GM19193 (cell line): ENCODE data around the gene DSCAML1.

Experiments used
- POLR2A ChIP-seq: IDR thresholded peaks from 4 replicates; pipeline ENCODE4 v1.6.1; 2011; ENCODE audit not compliant: insufficient read depth, insufficient read length; ENCODE audit errors: extremely low read depth

The DSCAML1 gene

GRCh38 chr11:117595440-117595839, 201.6 kb downstream of the DSCAML1 start:
- no peak for TF ChIP-seq POLR2A

DNA sequence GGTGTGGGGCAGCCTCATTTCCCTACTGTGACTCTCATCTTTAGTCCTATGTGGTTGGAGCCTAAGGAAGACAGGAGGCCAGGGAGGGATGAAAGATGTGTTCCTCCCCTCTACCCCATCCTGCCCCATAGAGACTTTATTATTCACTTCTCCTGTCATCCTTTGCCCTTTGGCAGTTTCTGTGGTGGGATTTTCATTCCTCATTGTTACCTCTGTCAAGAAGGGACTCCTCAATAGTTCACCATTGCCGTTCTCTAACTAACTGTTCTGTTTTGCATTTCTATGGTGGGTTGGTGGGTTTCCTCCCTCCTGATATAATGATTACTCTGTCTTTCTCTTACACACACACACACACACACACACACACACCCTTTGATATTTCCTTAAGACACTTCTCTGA, 202.3 kb downstream of the DSCAML1 start:
- TF ChIP-seq POLR2A, result no peak

GRCh38 chr11:117593065-117593464, 204.0 kb downstream of the DSCAML1 start:
- TF ChIP-seq POLR2A, result no peak

DNA sequence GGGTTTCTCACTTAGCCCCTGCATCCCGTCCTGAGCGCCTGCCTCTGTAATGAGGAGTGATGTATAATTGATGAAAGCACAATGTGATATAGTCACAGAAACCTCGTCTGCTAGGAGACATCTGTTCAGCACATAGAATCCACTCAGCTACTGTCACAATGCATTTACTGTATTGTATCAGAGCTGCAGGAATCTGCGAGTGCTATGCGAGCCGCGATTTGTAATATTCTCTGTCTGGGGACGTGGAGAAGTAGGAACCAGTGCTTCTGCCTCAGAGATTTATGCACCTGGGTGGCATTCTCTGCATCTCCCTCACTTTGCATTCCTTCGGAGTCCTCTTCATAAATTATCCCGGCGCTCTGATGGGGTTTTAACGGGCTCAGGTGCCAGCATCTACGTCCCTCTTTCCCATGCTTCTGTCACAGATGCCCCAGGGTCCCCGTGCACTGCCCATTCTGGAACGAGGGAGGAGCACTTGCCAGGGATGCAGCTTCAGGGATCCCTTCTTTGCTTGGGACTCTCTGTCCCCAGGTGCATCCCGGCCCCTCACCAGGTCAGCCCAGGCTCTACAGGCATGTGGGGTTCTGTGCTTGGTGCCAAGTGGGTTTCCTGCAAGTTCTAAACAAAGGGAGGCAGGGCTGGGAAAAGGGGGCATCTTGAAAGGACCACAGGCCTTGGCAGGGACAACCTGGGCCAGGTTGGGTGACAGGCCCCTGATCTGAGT, 205.5 kb downstream of the DSCAML1 start:
- TF ChIP-seq POLR2A, result no peak

GRCh38 chr11:117589063-117589462, 208.0 kb downstream of the DSCAML1 start:
- TF ChIP-seq POLR2A, result no peak

GRCh38 chr11:117588166-117588810, 208.7 kb downstream of the DSCAML1 start:
- no peak for TF ChIP-seq POLR2A

DNA sequence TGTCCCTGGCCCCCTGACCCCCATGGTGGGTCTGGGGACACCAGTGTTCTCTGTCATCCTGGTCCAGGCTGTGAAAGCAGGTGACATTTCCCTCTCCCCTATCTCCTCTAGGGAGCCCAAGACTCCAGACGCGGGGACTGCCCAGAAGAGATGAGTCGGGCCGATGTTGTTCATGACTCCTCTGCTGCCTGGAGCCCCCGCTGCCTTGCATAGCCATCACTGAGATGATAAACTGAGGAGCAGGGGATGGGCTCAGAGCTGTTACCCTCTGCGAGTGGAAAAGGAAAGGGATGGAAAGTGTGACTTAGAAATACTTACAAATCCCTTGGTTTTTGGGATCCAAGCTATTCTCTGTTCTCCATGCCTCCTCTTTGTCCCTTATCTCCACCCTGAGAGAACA, 209.6 kb downstream of the DSCAML1 start:
- no peak for TF ChIP-seq POLR2A

GRCh38 chr11:117586392-117586791, 210.6 kb downstream of the DSCAML1 start:
- TF ChIP-seq POLR2A, result no peak

DNA sequence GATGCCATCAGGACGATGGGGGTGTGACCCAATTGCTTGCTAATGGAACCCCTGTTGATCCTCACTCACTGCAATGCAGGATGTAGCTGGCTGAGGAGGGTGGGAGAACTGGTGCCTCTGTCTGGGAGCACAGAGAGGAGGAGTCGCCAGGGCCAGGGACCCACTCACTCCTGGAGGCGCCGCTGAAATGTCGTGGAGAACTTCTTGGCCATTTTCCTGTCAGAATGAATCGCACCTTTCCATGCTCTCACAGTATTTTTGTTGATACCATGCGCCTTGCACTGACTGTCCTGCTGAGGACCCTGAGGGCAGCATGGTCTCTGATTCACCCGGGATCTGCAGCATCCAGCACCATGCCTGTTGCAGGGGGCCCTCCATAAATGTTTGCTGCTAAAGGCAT, 211.4 kb downstream of the DSCAML1 start:
- TF ChIP-seq POLR2A, result no peak

- no peak for TF ChIP-seq POLR2A
Observed at GRCh38 chr11:117584056-117584830, 212.8 kb downstream of the DSCAML1 start.

DNA sequence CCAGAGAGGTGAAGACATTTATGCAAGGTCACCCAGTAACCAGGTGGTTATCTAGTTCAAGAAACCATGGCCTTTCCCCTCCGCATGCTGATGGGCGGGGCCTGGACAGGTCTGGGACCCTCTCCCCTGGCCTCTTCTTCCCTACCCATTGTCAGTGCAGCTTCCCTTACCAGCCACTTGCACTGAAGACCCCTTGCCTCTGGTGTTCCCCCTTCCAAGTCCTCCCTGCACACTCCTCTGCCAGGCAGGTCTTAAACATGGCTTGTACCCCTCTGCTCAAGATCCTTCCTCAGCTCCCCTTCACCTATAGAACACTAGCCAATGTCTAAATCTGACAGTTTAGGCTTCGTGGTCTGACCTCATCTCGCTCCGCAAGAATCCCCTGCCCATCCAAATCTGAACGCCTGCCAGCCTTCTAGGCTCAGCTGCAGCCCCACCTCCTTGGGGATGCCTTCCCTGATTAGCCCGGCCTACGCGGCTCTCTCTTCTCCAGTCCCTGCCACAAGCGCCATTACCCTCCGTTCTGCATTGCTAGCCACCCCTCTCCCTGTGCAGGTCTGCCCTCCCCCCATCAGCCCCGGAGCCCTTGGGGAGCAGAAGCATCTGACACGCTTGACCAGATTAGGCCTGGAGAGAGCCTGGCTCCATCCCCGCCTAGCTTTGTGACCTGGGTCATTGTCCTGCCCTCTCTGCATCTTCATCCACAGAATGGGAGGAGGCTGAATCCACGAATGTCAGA, 213.8 kb downstream of the DSCAML1 start:
- no peak for TF ChIP-seq POLR2A

DNA sequence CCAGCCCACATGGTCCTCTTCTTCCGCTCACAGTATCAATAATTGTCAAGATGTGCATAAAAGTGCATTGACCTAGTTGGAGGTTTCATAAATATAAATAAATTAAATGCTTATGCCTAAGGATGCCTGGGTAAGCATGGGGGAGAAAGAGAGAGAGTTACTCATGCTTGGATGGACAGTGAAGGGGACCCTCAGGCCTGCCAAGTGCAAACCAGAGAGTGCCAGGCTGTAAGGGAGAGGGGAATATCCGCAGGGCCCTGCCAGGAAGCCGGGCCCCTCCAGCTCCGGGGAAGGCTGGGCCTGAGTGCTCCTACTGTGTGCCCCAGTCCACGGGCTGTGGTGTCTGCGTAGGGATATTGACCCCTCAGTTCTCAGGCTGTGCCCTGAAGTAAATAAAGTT, 214.6 kb downstream of the DSCAML1 start:
- no peak for TF ChIP-seq POLR2A

GRCh38 chr11:117580866-117581265, 216.2 kb downstream of the DSCAML1 start:
- no peak for TF ChIP-seq POLR2A

DNA sequence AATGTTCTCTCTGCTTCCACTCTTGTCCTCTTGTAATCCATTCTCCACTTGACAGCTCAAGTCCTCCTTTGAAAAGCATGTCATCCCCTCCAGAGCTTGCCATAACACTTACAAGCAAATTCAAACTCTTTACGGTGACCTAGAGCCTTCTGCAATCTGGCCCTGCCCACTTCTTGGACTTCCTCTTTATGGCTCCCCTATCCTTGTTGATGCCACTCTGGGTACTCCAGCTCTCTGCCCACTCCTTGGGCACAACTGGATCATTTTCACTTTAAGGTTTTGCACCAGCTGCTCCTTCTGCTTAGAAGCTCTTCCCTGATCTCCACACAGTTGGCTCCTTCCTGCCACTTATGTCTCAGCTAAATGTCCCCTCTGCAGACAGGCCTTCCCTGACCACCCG, 217.9 kb downstream of the DSCAML1 start:
- TF ChIP-seq POLR2A, result no peak

GRCh38 chr11:117575856-117576255, 221.2 kb downstream of the DSCAML1 start:
- no peak for TF ChIP-seq POLR2A

- TF ChIP-seq POLR2A, result no peak
Observed at GRCh38 chr11:117574551-117574950, 222.5 kb downstream of the DSCAML1 start.

- TF ChIP-seq POLR2A, result no peak
Observed at GRCh38 chr11:117573326-117573725, 223.7 kb downstream of the DSCAML1 start.
